GM12878 (cell line): ENCODE data around the gene TLE7. TPM values are rescaled to one million over a fixed set of nuclear protein-coding genes. Genes with fewer than 3 reads are reported as not detected.
A peak's percentile ranks its signal among the peaks of the same experiment; 100 is the strongest.

Experiments used
- ATAC-seq: fragments of 200-7000 bp; cut with Tn5 transposase; 3 replicates; pipeline ENCODE4 v1.9.1; 2020; ENCODE audit warnings: mild to moderate bottlenecking, moderate library complexity
- BruUV-seq: library from RNA; stranded (reverse); fragments of 400-500 nt; replicated peaks from 2 replicates; lab custom pipeline; 2021; lab: Mats Ljungman, UMichigan
- CTCF ChIA-PET: fragments of 300-600 bp; sonication (Branson Sonifier 250); formaldehyde crosslinking; extraction: SDS; loops from one replicate; lab custom pipeline; 2021; ENCODE audit warnings: inconsistent platforms; lab: Yijun Ruan, JAX
- POLR2A ChIA-PET: fragments of 350-600 bp; formaldehyde crosslinking; extraction: SDS; loops from one replicate; lab custom pipeline; 2021; ENCODE audit warnings: inconsistent platforms; lab: Charles Lee
- RAD21 ChIA-PET: fragments of 300-600 bp; sonication (Branson Sonifier 250); formaldehyde crosslinking; loops from one replicate; lab custom pipeline; 2023; ENCODE audit warnings: antibody characterized with exemption; ENCODE audit not compliant: unreplicated experiment; lab: Charles Lee
- SMC1A ChIA-PET: fragments of 300-600 bp; sonication (Branson Sonifier 250); formaldehyde crosslinking; loops from one replicate; lab custom pipeline; 2023; ENCODE audit not compliant: unreplicated experiment, uncharacterized antibody; lab: Charles Lee
- DNase-seq: peaks from one replicate; pipeline ENCODE4 v3.0.0-alpha.2; 2011; ENCODE audit warnings: low read depth, low spot score
- FAIRE-seq: peaks from 3 replicates; lab custom pipeline; 2011; peaks lifted over from hg19 to GRCh38; lab: Jason Lieb, UNC
- H2AFZ ChIP-seq: 2 replicates; pipeline ENCODE4 v1.6.0; 2011; ENCODE audit warnings: low read depth, low read length, control low read depth; ENCODE audit not compliant: control insufficient read depth
- H3K27ac ChIP-seq: 2 replicates; pipeline ENCODE4 v1.5.1; 2011; ENCODE audit warnings: control low read depth; ENCODE audit not compliant: control insufficient read depth, insufficient read depth
- H3K27me3 ChIP-seq, 2 experiments: replicated peaks in 1 of 2; 2 replicates each; pipeline versions ENCODE4 v1.6.0 to v1.6.1; 2011; ENCODE audit warnings: low read length in 1 of 2; ENCODE audit not compliant: control insufficient read depth in 2 of 2, insufficient read depth in 2 of 2
- H3K36me3 ChIP-seq, 2 experiments: 2 replicates each; pipeline ENCODE4 v1.5.1; 2011; ENCODE audit warnings: low read length in 1 of 2; ENCODE audit not compliant: control insufficient read depth in 2 of 2, insufficient read depth in 2 of 2
- H3K4me1 ChIP-seq: 2 replicates; pipeline ENCODE4 v1.6.1; 2011; ENCODE audit warnings: mild to moderate bottlenecking, low read length, moderate library complexity, mixed read lengths; ENCODE audit not compliant: control insufficient read depth, insufficient read depth
- H3K4me2 ChIP-seq: 2 replicates; pipeline ENCODE4 v1.6.0; 2011; ENCODE audit warnings: control low read depth; ENCODE audit not compliant: control insufficient read depth, insufficient read depth
- H3K4me3 ChIP-seq: fragments of 200-600 bp; sonication (generic); 2 replicates; pipeline ENCODE4 v1.5.1; 2016
- H3K79me2 ChIP-seq: 2 replicates; pipeline ENCODE4 v1.6.0; 2011; ENCODE audit warnings: low read length; ENCODE audit not compliant: control insufficient read depth, insufficient read depth
- H3K9ac ChIP-seq: 2 replicates; pipeline ENCODE4 v1.8.0; 2011; ENCODE audit warnings: low read length, control low read depth, mixed read lengths; ENCODE audit not compliant: control insufficient read depth, insufficient read depth
- H3K9me3 ChIP-seq: replicated peaks from 3 replicates; pipeline ENCODE4 v1.5.1; 2011; ENCODE audit warnings: mild to moderate bottlenecking, low read length; ENCODE audit not compliant: control insufficient read depth, insufficient read depth
- H4K20me1 ChIP-seq: 2 replicates; pipeline ENCODE4 v1.6.0; 2011; ENCODE audit not compliant: control insufficient read depth, insufficient read depth
- EED ChIP-seq: sonication (generic); IDR thresholded peaks from 2 replicates; pipeline ENCODE4 v1.6.1; 2016; ENCODE audit warnings: antibody characterized with exemption, low read depth
- ESRRA ChIP-seq: IDR thresholded peaks from 2 replicates; pipeline ENCODE4 v1.6.1; 2012; ENCODE audit warnings: mild to moderate bottlenecking, low read length, improper control_type of control experiment
- IKZF1 ChIP-seq: fragments of 450-650 bp; conservative IDR thresholded peaks from 2 replicates; pipeline ENCODE4 v1.6.1; 2017; ENCODE audit warnings: antibody characterized with exemption, mild to moderate bottlenecking
- MYB ChIP-seq: fragments of 150-350 bp; IDR thresholded peaks from 2 replicates; pipeline ENCODE4 v1.6.1; 2014; ENCODE audit warnings: mild to moderate bottlenecking, low read depth, low read length, borderline replicate concordance
- NBN ChIP-seq: fragments of 450-650 bp; IDR thresholded peaks from 2 replicates; pipeline ENCODE4 v1.6.1; 2016
- PAX5 ChIP-seq: IDR thresholded peaks from 2 replicates; pipeline ENCODE4 v1.6.1; 2011; ENCODE audit warnings: low read depth, low read length, borderline replicate concordance
- POLR2AphosphoS2 ChIP-seq: IDR thresholded peaks from 2 replicates; pipeline ENCODE4 v1.6.1; 2011; ENCODE audit warnings: low read depth, mild to moderate bottlenecking, low read length, improper control_type of control experiment, moderate library complexity
- SIN3A ChIP-seq: IDR thresholded peaks from 2 replicates; pipeline ENCODE4 v1.6.1; 2012; ENCODE audit warnings: low read depth, low read length, improper control_type of control experiment
- SP1 ChIP-seq: IDR thresholded peaks from one replicate; pipeline ENCODE4 v1.6.1; 2011; ENCODE audit warnings: low read depth, low read length
- SUZ12 ChIP-seq: fragments of 200-600 bp; sonication (generic); IDR thresholded peaks from one replicate; pipeline ENCODE4 v1.6.1; 2018; ENCODE audit warnings: antibody characterized with exemption, mild to moderate bottlenecking; ENCODE audit not compliant: unreplicated experiment
- ZBED1 ChIP-seq: IDR thresholded peaks from 2 replicates; pipeline ENCODE4 v1.6.1; 2016; ENCODE audit warnings: borderline replicate concordance
- WGBS: methylation state at CpG from one replicate; pipeline ENCODE4 v1.1.6; 2016; ENCODE audit warnings: low lambda C conversion rate; ENCODE audit not compliant: insufficient replicate concordance, insufficient coverage; ENCODE audit errors: missing lambda C conversion rate; 5-methylcytosine and 5-hydroxymethylcytosine counted together
- in situ Hi-C: fragments of 300-500 bp; cut with MboI; formaldehyde crosslinking; loops from 9 replicates; pipeline ENCODE4 v1.14.3; 2018; ENCODE audit warnings: mixed read lengths
- intact Hi-C: fragments of 100-400 bp; cut with micrococcal nuclease; formaldehyde crosslinking; loops from one replicate; pipeline ENCODE4 v1.14.2; 2022; ENCODE audit not compliant: unreplicated experiment
- polyA plus RNA-seq, 11 experiments: library from polyadenylated mRNA; depleted of rRNA in 4 of 11; unstranded in 6 of 11; stranded (reverse) in 5 of 11; fragments of >200 nt; fragmentation: Nextera tagmentation in 4 of 11; fragmentation: Illumina TruSeq in 1 of 11; extraction: Ambion mirVana in 4 of 11; extraction: Trizol in 1 of 11; gene quantifications; 1 replicate in 1 of 11; 2 replicates in 10 of 11; pipeline versions ENCODE4 v1.2.1 to v1.2.3, GENCODE V29; 2011 to 2016; ENCODE audit warnings: inconsistent platforms in 2 of 11, missing spikeins in 2 of 11, low read depth in 1 of 11
- total RNA-seq, 4 experiments: library from RNA; depleted of rRNA in 3 of 4; stranded (reverse); fragments of >200 nt in 3 of 4; fragmentation: Illumina TruSeq in 1 of 4; extraction: Trizol in 1 of 4; gene quantifications; 2 replicates each; pipeline versions ENCODE4 v1.2.1 to v1.2.3, GENCODE V29; 2013 to 2021
- TF ChIP-seq, protein P1 (sequence below): IDR thresholded peaks from 2 replicates; pipeline ENCODE4 v1.6.1; 2012; ENCODE audit warnings: low read depth, low read length, improper control_type of control experiment
- TF ChIP-seq, protein P2 (sequence below): fragments of 150-350 bp; IDR thresholded peaks from 2 replicates; pipeline ENCODE4 v1.6.1; 2014; ENCODE audit warnings: mild to moderate bottlenecking, low read depth, low read length
- TF ChIP-seq, protein P3 (sequence below): IDR thresholded peaks from 2 replicates; pipeline ENCODE4 v1.6.1; 2011; ENCODE audit warnings: low read depth, low read length, improper control_type of control experiment, borderline replicate concordance
- TF ChIP-seq, protein P4 (sequence below): fragments of 450-650 bp; IDR thresholded peaks from 2 replicates; pipeline ENCODE4 v1.6.1; 2017; ENCODE audit warnings: mild to moderate bottlenecking

TLE7 gene
- total and polyA plus RNA-seq, 10 of the 15 experiments (the other 5 are each of a cell fraction or from before 2014, with no cell fraction given): not detected

DNA sequence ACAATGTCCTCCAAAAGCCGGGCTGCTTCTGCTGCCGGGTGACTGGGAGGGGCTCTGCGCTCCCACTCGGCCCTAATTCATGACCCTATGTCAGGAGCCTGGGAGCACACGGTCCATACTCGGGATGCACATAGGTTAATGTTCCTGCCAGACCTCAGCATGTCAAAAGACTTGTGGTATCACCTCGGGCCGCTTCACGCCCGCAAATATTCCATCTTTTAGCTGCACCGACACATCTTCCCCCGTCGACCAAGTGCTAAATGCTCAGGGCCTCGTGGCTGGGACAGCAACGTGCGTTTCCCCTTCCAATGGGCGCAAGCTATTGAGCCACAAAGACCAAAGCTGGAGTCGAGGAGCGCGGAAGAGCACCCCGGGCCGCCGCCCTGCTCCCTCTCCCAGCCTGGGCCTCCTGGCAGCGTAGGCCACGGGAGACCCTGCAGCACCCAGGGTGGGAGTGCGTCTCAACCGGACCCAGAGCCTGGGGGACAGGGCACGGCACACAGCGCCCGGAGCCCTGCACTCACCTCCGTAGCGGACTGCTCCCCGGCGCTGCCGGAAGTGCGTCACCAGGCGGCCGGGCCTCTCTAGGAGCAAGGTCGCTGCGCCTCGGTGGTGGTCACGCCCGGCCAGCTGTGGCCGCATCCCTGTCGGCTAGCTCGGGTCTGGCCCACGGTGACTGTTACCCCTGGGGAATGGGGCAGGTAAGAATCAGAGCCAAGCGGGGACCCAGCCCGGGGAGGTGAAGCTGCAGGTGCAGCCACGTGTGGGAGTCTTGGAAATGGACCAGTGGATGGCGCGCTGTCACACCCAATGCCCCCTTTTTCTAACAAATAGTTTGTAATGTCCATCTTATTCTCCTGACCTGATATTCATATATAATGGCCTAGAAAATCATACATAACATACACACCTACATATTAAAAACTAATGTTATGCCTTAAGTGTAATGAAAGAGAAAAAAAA, 20.1 kb upstream of the TLE7 start, which contains the start of gene ZNF23 (continued):
- TF ChIP-seq, protein P1, sequence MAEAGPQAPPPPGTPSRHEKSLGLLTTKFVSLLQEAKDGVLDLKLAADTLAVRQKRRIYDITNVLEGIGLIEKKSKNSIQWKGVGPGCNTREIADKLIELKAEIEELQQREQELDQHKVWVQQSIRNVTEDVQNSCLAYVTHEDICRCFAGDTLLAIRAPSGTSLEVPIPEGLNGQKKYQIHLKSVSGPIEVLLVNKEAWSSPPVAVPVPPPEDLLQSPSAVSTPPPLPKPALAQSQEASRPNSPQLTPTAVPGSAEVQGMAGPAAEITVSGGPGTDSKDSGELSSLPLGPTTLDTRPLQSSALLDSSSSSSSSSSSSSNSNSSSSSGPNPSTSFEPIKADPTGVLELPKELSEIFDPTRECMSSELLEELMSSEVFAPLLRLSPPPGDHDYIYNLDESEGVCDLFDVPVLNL: no peak
- TF ChIP-seq MYB: no peak
- peak; percentile 92 for TF ChIP-seq IKZF1
- TF ChIP-seq SIN3A: peak; percentile 86
- TF ChIP-seq EED: peak; percentile 26; the same call in 1 of the 2 replicates
- TF ChIP-seq POLR2AphosphoS2: peak; percentile 97
- TF ChIP-seq SP1: peak; percentile 25

DNA sequence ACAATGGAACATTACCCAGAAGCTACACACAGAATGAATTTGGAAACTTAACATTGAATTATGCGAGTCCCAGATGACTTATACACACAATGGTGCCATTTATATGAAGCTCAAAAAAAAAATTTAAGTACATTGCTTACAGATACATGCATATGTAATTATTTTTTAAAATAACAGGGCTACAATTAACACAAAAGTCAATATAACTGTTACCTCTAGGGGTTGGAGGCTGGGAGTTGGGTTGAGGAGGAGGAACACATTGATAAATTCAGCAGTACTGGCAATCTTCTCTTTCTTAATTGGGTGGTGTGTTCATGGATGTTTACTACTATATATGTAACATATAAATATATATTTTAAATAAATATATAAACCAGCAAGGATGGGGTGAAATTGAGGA, 19.1 kb upstream of the TLE7 start:
- Histone ChIP-seq H3K79me2 (peaks cover 19% of the 10 kb centered on the region), H3K27ac (no peak overlapping the region), H3K4me3 (peak overlapping the region; percentile 90), H3K4me2 (peak overlapping the region; percentile 88), H2AFZ (no peak overlapping the region), H3K27me3 (no peaks in the 10 kb centered on the region), H3K9me3 (no peaks in the 10 kb centered on the region), H3K36me3 (peaks cover 0 to 3% of the 10 kb centered on the region in 2 experiments; a peak in 2 of 4 replicates), H3K4me1 (no peaks in the 10 kb centered on the region), H4K20me1 (no peaks in the 10 kb centered on the region), H3K9ac (no peak overlapping the region)
- DNase-seq (no peak), FAIRE-seq (no peak), ATAC-seq (no peak)
- no TSS peak for BruUV-seq
- SMC1A ChIA-PET: interaction anchor here (0.8 to 3.8 kb wide), 2 partner anchors 24 to 27 kb away, joined by 3 to 21 read pairs; no protein-coding TSS in a partner anchor
- WGBS: 95% methylated on average over 1 of the region's 1 CpG
- RAD21 ChIA-PET: no interaction called here
- in situ Hi-C loops: no loop called here
- POLR2A ChIA-PET: no interaction called here
- CTCF ChIA-PET: interaction anchor here (0.7 to 1.6 kb wide), 4 partner anchors 19 to 77 kb away, joined by 3 to 5 read pairs (median 4); no protein-coding TSS in a partner anchor
- intact Hi-C loops: loop anchor here (10.0 kb wide), 1 partner anchor 634 kb away; the partner anchor contains the start of genes DHX38 and TXNL4B
- no peak for TF ChIP-seq ZBED1
- TF ChIP-seq NBN: no peak
- TF ChIP-seq, protein P2, sequence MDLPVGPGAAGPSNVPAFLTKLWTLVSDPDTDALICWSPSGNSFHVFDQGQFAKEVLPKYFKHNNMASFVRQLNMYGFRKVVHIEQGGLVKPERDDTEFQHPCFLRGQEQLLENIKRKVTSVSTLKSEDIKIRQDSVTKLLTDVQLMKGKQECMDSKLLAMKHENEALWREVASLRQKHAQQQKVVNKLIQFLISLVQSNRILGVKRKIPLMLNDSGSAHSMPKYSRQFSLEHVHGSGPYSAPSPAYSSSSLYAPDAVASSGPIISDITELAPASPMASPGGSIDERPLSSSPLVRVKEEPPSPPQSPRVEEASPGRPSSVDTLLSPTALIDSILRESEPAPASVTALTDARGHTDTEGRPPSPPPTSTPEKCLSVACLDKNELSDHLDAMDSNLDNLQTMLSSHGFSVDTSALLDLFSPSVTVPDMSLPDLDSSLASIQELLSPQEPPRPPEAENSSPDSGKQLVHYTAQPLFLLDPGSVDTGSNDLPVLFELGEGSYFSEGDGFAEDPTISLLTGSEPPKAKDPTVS: no peak
- no peak for TF ChIP-seq ESRRA
- TF ChIP-seq, protein P3, sequence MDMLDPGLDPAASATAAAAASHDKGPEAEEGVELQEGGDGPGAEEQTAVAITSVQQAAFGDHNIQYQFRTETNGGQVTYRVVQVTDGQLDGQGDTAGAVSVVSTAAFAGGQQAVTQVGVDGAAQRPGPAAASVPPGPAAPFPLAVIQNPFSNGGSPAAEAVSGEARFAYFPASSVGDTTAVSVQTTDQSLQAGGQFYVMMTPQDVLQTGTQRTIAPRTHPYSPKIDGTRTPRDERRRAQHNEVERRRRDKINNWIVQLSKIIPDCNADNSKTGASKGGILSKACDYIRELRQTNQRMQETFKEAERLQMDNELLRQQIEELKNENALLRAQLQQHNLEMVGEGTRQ: no peak
- no peak for TF ChIP-seq SUZ12
- TF ChIP-seq PAX5: no peak
- TF ChIP-seq, protein P4, sequence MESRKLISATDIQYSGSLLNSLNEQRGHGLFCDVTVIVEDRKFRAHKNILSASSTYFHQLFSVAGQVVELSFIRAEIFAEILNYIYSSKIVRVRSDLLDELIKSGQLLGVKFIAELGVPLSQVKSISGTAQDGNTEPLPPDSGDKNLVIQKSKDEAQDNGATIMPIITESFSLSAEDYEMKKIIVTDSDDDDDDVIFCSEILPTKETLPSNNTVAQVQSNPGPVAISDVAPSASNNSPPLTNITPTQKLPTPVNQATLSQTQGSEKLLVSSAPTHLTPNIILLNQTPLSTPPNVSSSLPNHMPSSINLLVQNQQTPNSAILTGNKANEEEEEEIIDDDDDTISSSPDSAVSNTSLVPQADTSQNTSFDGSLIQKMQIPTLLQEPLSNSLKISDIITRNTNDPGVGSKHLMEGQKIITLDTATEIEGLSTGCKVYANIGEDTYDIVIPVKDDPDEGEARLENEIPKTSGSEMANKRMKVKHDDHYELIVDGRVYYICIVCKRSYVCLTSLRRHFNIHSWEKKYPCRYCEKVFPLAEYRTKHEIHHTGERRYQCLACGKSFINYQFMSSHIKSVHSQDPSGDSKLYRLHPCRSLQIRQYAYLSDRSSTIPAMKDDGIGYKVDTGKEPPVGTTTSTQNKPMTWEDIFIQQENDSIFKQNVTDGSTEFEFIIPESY: no peak
- TF ChIP-seq SP1: no peak
- TF ChIP-seq, protein P1: no peak
